Lung (tissue), 12 donors: ENCODE results near the gene ALG9. TPM values are rescaled to one million over a fixed set of nuclear protein-coding genes. Genes with fewer than 3 reads are reported as not detected.
"Not testable (repeated sequence)": the region's sequence is repeated elsewhere in the genome, so short reads cannot be mapped to it uniquely, and the experiment has no call there.

Experiments used
- ATAC-seq: fragments of 200-7000 bp; cut with Tn5 transposase; one replicate; pipeline ENCODE4 v1.9.1; 2020; ENCODE audit warnings: moderate number of reproducible peaks; ENCODE audit not compliant: insufficient read depth, low FRiP score
- DNase-seq, 3 donors: peaks; one replicate each; pipeline ENCODE4 v3.0.0-alpha.2; 2013 to 2017
- H3K27ac ChIP-seq, 2 donors: one replicate each; pipeline ENCODE4 v1.5.1; 2013; ENCODE audit warnings: mild to moderate bottlenecking in 2 of 2, moderate library complexity in 2 of 2, control low read depth in 1 of 2, inconsistent platforms in 1 of 2, low read depth in 1 of 2, low read length in 1 of 2
- H3K27me3 ChIP-seq, 3 donors: one replicate each; pipeline ENCODE4 v1.5.1; 2013; ENCODE audit warnings: low read length in 2 of 3; ENCODE audit not compliant: control insufficient read depth in 3 of 3, insufficient read depth in 3 of 3
- H3K36me3 ChIP-seq, 4 donors: one replicate each; pipeline ENCODE4 v1.5.1; 2013; ENCODE audit warnings: low read length in 4 of 4, mild to moderate bottlenecking in 1 of 4, moderate library complexity in 1 of 4; ENCODE audit not compliant: control insufficient read depth in 4 of 4, insufficient read depth in 4 of 4
- H3K4me1 ChIP-seq, 5 donors: one replicate each; pipeline ENCODE4 v1.5.1; 2013; ENCODE audit warnings: low read length in 5 of 5, mild to moderate bottlenecking in 2 of 5, moderate library complexity in 1 of 5; ENCODE audit not compliant: control insufficient read depth in 5 of 5, insufficient read depth in 5 of 5
- H3K4me3 ChIP-seq: one replicate; pipeline ENCODE4 v1.5.1; 2013; ENCODE audit warnings: mild to moderate bottlenecking, control low read depth, moderate library complexity
- H3K9ac ChIP-seq, 2 donors: one replicate each; pipeline ENCODE4 v1.5.1; 2013; ENCODE audit warnings: low read length in 2 of 2, control low read depth in 1 of 2; ENCODE audit not compliant: insufficient read depth in 1 of 2
- H3K9me3 ChIP-seq, 4 donors: one replicate each; pipeline ENCODE4 v1.5.1; 2013; ENCODE audit warnings: low read length in 3 of 4, mild to moderate bottlenecking in 1 of 4, moderate library complexity in 1 of 4; ENCODE audit not compliant: control insufficient read depth in 4 of 4, insufficient read depth in 3 of 4
- CTCF ChIP-seq: IDR thresholded peaks from 2 replicates; pipeline ENCODE4 v1.5.1; 2012; ENCODE audit warnings: mild to moderate bottlenecking; ENCODE audit errors: control extremely low read depth, extremely low read depth
- WGBS, 2 donors: extraction: QIAGEN DNeasy Blood & Tissue Kit; methylation state at CpG; one replicate each; pipeline ENCODE4 v1.1.7; 2013; 5-methylcytosine and 5-hydroxymethylcytosine counted together
- polyA plus RNA-seq, 2 donors: library from polyadenylated mRNA; stranded (reverse); fragments of 200-250 nt; gene quantifications; one replicate each; pipeline ENCODE4 v1.2.1, GENCODE V29; 2013
- total RNA-seq, 2 donors: library from RNA; depleted of rRNA in 1 of 2; stranded (reverse); fragments of >200 nt in 1 of 2; gene quantifications; one replicate each; pipeline ENCODE4 v1.2.1, GENCODE V29; 2014 to 2021
- donor health status: control.
- donor health status: control.
- donor health status: Bipolar disorder and iron deficiency.
- donor health status: healthy.
- donor health status: DM: yes; HTN: yes; CAD: no.

The ALG9 gene
- total and polyA plus RNA-seq, 4 donors: 11.4 to 43.4 (median 25.9) TPM

GRCh38 chr11:111906680-111907079 is 35.3 kb upstream of the ALG9 start:
- ATAC-seq: no peak
- WGBS, 2 donors: 88 to 89% methylated on average over 1 of the region's 1 CpG

GRCh38 chr11:111905411-111905810 is 34.0 kb upstream of the ALG9 start:
- Histone ChIP-seq H3K4me1 (peaks cover 0 to 5% (median 0%) of the 10 kb centered on the region in 5 donors), H3K9ac (no peak overlapping the region), H3K4me3 (no peak overlapping the region), H3K27me3 (no peaks in the 10 kb centered on the region), H3K9me3 (no peaks in the 10 kb centered on the region), H3K27ac (peak overlapping the region in 1 of 2 donors; percentile 16), H3K36me3 (peaks cover 0 to 6% (median 0%) of the 10 kb centered on the region in 4 donors)
- DNase-seq: no peak
- 29 to 42% methylated on average over 2 of the region's 2 CpGs for WGBS, 2 donors
- no peak for TF ChIP-seq CTCF
- no peak for ATAC-seq

More at GRCh38 chr11:111906680-111907079, 35.3 kb upstream of the ALG9 start:
- no peak for TF ChIP-seq CTCF
- H3K4me3 ChIP-seq: no peak overlapping the region
- peaks cover 0 to 15% (median 4%) of the 10 kb centered on the region in 5 donors for H3K4me1 ChIP-seq
- peaks cover 0 to 6% (median 0%) of the 10 kb centered on the region in 4 donors for H3K36me3 ChIP-seq
- peak overlapping the region in 1 of 2 donors; percentile 49 for H3K27ac ChIP-seq
- no peak overlapping the region for H3K9ac ChIP-seq
- no peaks in the 10 kb centered on the region for H3K9me3 ChIP-seq
- DNase-seq: no peak
- no peaks in the 10 kb centered on the region for H3K27me3 ChIP-seq

GRCh38 chr11:111886844-111887243 is 15.5 kb upstream of the ALG9 start:
- TF ChIP-seq CTCF: no peak
- DNase-seq: no peak
- WGBS, 2 donors: 71 to 73% methylated on average over 2 of the region's 2 CpGs
- no peaks in the 10 kb centered on the region for H3K36me3 ChIP-seq
- no peak overlapping the region for H3K4me3 ChIP-seq
- no peaks in the 10 kb centered on the region for H3K4me1 ChIP-seq
- no peak for ATAC-seq
- no peak overlapping the region for H3K9ac ChIP-seq
- no peaks in the 10 kb centered on the region for H3K9me3 ChIP-seq
- no peak overlapping the region for H3K27ac ChIP-seq
- H3K27me3 ChIP-seq: no peaks in the 10 kb centered on the region

DNA sequence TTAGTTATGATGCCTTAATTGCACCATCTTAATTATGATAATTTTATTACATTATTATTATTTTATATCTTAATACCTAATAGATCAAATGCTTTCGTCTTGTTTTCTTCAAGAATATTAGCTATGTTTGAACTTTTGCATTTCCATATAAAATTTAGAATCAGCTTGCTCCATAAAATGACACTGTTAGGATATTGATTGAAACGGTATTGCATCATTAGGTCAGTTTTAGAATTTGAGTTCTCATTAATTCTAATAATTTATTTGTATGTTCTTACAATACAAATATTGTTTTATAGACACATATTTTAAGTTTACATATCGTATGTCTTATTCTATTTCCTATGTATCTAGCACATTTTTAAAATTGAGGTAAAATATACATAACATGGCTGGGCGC is 14.7 kb upstream of the ALG9 start:
- TF ChIP-seq CTCF: no peak

GRCh38 chr11:111885053-111885452 is 13.7 kb upstream of the ALG9 start:
- H3K36me3 ChIP-seq, ATAC-seq, H3K4me1 ChIP-seq, H3K4me3 ChIP-seq, H3K9ac ChIP-seq, H3K9me3 ChIP-seq, DNase-seq, H3K27me3 ChIP-seq, H3K27ac ChIP-seq: not testable (repeated sequence)
- 86 to 98% methylated on average over 4 of the region's 4 CpGs for WGBS, 2 donors

More for the DNA sequence above, 14.7 kb upstream of the ALG9 start:
- 85 to 96% methylated on average over 4 of the region's 4 CpGs for WGBS, 2 donors
- DNase-seq (no peak), ATAC-seq (no peak)
- no peak overlapping the region for H3K27ac ChIP-seq
- H3K36me3 ChIP-seq: no peaks in the 10 kb centered on the region
- no peaks in the 10 kb centered on the region for H3K4me1 ChIP-seq
- no peaks in the 10 kb centered on the region for H3K27me3 ChIP-seq
- H3K9me3 ChIP-seq: no peaks in the 10 kb centered on the region
- no peak overlapping the region for H3K4me3 ChIP-seq
- H3K9ac ChIP-seq: no peak overlapping the region
